NT2/D1 (cell line): ENCODE data around the gene MPIG6B.
A peak's percentile ranks its signal among the peaks of the same experiment; 100 is the strongest.

Experiments
- DNase-seq: peaks from one replicate; pipeline ENCODE4 v3.0.0-alpha.2; 2011; ENCODE audit warnings: low read depth, low spot score
- H3K27me3 ChIP-seq: 2 replicates; pipeline ENCODE4 v1.6.0; 2011; ENCODE audit warnings: mild to moderate bottlenecking; ENCODE audit not compliant: insufficient read length, insufficient read depth
- H3K36me3 ChIP-seq: 2 replicates; pipeline ENCODE4 v1.6.1; 2011; ENCODE audit warnings: mild to moderate bottlenecking, low read length, mixed read lengths; ENCODE audit not compliant: insufficient read depth, insufficient read length
- H3K4me1 ChIP-seq: 2 replicates; pipeline ENCODE4 v1.5.1; 2011; ENCODE audit not compliant: insufficient read depth, insufficient read length
- H3K4me3 ChIP-seq: 2 replicates; pipeline ENCODE4 v1.5.1; 2011; ENCODE audit warnings: low read depth; ENCODE audit not compliant: insufficient read length
- H3K9ac ChIP-seq: 2 replicates; pipeline ENCODE4 v1.6.0; 2011; ENCODE audit warnings: low read depth; ENCODE audit not compliant: insufficient read length
- H3K9me3 ChIP-seq: 2 replicates; pipeline ENCODE4 v1.5.1; 2011; ENCODE audit warnings: mild to moderate bottlenecking, low read length; ENCODE audit not compliant: insufficient read depth
- SUZ12 ChIP-seq: IDR thresholded peaks from 2 replicates; pipeline ENCODE4 v1.6.1; 2011; ENCODE audit not compliant: insufficient read length, insufficient read depth; ENCODE audit errors: extremely low read depth
- YY1 ChIP-seq: IDR thresholded peaks from 2 replicates; pipeline ENCODE4 v1.6.1; 2011; ENCODE audit not compliant: insufficient read length, insufficient read depth
- ZNF274 ChIP-seq: IDR thresholded peaks from 2 replicates; pipeline ENCODE4 v1.6.1; 2011; ENCODE audit warnings: mild to moderate bottlenecking, low read depth, low read length

Gene MPIG6B

DNA sequence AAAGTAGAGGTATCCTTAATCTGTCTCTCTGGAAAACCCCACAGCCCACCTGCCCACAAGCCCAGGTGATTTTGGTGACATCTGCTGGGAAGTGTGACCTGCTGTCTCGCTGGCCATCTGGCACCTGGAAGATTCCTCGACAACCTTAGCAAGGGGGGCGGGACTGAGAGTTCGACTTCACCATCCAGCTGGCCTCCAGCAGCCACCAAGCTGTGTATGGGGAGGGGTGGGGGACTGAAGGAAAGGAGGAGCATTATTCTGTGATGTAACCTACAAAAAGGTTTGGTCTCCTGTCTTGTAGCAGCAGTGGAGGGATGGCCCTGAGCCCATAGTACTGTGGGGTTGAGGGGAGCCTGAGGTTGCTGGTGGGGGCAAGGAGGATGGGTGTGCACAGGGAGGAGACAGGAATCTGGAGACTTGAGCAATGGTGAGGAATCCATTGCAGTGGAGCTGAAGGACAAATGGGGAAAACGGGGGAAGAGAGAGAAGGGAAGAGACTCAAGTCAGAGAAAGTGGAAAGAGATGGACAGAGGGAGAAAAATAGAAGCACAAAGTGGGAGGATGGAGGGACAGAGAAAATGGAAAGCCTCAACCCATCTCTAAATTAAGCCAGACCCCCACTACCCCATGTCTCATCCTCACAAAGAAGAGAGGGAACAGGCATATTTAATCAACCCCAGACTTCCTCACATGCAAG is 12.5 kb upstream of the MPIG6B start:
- Histone ChIP-seq H3K36me3 (no peaks in the 10 kb centered on the region), H3K27me3 (no peaks in the 10 kb centered on the region), H3K9ac (no peak overlapping the region), H3K4me1 (peaks cover 6% of the 10 kb centered on the region), H3K9me3 (no peaks in the 10 kb centered on the region), H3K4me3 (no peak overlapping the region)
- no peak for TF ChIP-seq YY1
- no peak for TF ChIP-seq SUZ12
- no peak for TF ChIP-seq ZNF274
- no peak for DNase-seq

DNA sequence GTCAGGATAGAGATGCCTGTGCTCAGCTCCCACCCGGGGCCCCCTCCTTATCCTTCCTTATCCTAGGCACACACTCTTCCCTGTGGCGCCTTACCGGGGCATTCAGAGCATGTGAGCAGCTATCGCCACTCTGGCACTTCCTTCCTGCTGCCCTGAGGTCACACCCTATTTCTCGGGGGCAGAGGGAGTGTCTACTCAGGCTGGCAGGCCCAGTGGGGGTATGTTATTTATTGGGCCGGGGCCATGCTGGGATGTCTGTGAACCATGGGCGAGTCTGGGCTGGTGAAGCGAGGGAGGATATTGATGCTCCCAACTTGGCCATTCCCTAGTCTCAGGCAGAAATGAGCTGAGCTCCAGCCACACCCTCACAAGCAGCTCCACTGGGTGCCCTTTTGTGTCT is 11.9 kb upstream of the MPIG6B start:
- TF ChIP-seq ZNF274 = no peak
- TF ChIP-seq YY1 = no peak
- no peak for TF ChIP-seq SUZ12
- peaks cover 6% of the 10 kb centered on the region for H3K4me1 ChIP-seq
- H3K9ac ChIP-seq = no peak overlapping the region

DNA sequence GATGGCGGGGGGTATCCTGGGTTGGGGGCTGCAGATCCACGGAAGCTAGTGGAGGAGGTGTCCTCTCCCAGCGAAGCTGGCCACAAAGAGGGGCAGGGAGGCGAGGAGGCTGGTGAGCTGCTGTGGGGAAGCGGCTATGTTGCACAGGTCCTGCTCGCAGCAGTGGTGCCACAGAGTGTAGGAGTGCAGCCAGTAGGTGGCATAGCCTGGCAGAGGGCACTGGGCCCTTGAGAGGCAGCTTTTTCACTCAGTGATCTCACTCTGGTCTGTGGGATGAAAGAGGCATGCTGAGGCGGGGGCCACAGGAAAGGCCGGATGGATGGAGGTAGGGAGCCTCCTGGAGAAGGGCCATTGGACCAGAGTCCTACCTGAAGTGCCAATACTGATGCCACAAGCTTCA is 10.9 kb upstream of the MPIG6B start:
- TF ChIP-seq SUZ12 (no peak), YY1 (no peak), ZNF274 (no peak)
- H3K27me3 ChIP-seq = no peaks in the 10 kb centered on the region
- peaks cover 6% of the 10 kb centered on the region for H3K4me1 ChIP-seq
- no peak overlapping the region for H3K4me3 ChIP-seq
- no peak for DNase-seq
- no peaks in the 10 kb centered on the region for H3K36me3 ChIP-seq
- no peak overlapping the region for H3K9ac ChIP-seq
- no peaks in the 10 kb centered on the region for H3K9me3 ChIP-seq

More for the DNA sequence above, 11.9 kb upstream of the MPIG6B start:
- Histone ChIP-seq H3K36me3 (no peaks in the 10 kb centered on the region), H3K4me3 (no peak overlapping the region), H3K9me3 (no peaks in the 10 kb centered on the region), H3K27me3 (no peaks in the 10 kb centered on the region)
- no peak for DNase-seq

DNA sequence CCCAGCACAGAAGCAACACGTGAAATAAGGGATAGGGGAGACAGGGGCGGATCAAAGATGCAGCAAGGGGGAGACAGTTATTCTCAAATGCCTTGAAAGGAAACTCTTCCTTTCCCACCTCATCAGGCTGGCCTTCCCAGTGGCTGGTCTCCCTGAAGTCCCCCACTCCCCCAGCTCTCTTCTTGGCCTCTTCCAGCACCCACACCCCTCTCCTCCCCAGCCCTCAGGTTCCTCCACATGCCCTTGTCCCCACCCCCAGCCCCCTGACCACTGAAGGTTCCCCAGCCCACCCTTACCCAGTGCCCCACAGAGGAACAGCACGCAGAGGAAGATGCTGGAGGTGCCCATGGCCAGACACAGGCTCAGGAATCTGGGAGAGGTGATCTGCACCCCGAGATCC is 9.7 kb upstream of the MPIG6B start:
- H3K9ac ChIP-seq = no peak overlapping the region
- H3K9me3 ChIP-seq = no peaks in the 10 kb centered on the region
- H3K27me3 ChIP-seq = no peaks in the 10 kb centered on the region
- TF ChIP-seq SUZ12 = no peak
- no peak for TF ChIP-seq ZNF274
- TF ChIP-seq YY1 = no peak
- H3K4me3 ChIP-seq = no peak overlapping the region
- no peak for DNase-seq
- no peaks in the 10 kb centered on the region for H3K36me3 ChIP-seq
- H3K4me1 ChIP-seq = peaks cover 6% of the 10 kb centered on the region

DNA sequence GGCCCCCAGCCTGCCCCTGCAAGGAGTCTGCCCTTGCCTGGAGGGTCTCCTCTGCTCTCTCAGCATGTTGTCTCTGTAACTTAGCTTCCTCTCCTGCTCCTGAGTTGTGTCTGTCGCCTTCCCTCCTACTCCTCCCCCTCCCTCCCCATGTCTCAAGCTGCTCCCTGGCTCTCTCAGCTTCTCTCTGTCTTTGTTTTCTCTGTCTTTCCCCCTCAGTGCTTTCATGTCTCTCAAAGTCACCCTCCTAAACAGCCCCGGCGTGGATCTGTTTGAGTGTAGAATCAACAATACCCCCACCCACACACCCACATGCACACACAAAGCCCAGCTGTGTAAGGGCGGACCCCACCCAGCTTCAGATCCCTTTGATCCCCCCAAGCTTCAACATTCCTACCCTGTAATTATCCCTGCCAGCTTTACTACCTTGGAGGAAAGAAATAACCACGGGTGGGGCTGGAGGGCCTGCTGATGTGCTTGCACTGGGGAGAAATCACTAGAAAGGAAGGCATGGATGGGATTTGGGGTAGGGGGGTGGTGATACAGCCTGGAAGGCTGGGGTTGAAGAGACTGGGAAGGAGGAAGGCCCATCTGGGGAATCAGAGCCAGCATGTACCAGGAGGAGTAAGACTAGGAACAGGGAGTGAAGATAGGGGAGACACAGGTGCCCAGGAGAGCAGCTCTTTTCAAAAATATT is 9.0 kb upstream of the MPIG6B start:
- Histone ChIP-seq H3K4me1 (peaks cover 6% of the 10 kb centered on the region), H3K9me3 (no peaks in the 10 kb centered on the region), H3K9ac (peak overlapping the region; percentile 32), H3K4me3 (no peak overlapping the region), H3K27me3 (no peaks in the 10 kb centered on the region), H3K36me3 (no peaks in the 10 kb centered on the region)
- DNase-seq = no peak
- TF ChIP-seq ZNF274 (no peak), YY1 (no peak), SUZ12 (no peak)

DNA sequence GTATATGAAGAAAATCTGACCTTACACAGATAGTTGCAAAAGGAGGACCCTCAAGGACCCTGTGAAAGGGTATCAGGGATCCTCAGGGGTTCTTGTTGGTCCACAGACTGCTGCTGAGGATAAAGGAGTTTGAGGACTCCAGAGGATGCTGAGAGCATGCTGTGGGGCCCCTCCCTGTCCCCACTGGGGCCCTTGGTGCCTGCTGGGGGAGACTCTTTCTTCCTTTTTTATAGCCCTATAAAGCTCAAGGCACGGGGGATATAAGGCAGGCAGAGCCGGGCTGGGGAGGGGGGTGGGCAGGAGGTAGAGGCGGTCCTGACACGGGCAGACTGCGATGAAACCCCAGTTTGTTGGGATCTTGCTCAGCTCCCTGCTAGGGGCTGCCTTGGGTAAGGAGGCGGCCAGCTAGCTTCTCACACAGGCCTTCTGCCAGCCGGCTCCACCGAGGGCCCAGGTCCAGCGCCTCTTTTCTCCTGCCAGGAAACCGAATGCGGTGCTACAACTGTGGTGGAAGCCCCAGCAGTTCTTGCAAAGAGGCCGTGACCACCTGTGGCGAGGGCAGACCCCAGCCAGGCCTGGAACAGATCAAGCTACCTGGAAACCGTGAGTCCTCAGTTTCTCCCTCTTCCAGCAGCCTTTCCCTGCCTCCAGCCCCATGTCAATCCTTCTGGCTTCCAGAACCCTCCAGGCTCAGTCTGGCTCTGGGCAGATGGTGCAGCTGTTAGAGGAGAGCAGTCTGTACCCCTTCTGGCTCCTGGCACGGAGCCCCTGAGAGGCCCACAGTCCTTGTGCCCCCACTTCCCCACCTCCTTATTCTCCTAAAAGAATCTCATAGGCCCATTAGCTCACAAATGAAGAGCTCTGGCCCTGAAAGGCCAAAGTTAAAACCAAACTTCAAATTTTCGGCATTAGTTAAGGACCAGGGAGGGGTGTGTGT is 7.9 kb upstream of the MPIG6B start, which contains the start of gene LY6G6D:
Gene LY6G6D, plus strand, starts transcription at position 327 of the 937 bp plus-strand sequence. Its CDS starts 8 bp downstream, at position 335.
- Histone ChIP-seq H3K4me1 (peaks cover 6% of the 10 kb centered on the region), H3K9me3 (no peaks in the 10 kb centered on the region), H3K9ac (peak within 1 kb of the TSS; percentile 32), H3K4me3 (no peak within 1 kb of the TSS), H3K36me3 (no peaks in the 10 kb centered on the region), H3K27me3 (no peaks in the 10 kb centered on the region)
- no peak for DNase-seq
- no peak for TF ChIP-seq YY1
- TF ChIP-seq SUZ12 = no peak
- no peak for TF ChIP-seq ZNF274
